HuH-7 (cell line): ENCODE measurements around the gene CPB1.
"Not testable (repeated sequence)": the region's sequence is repeated elsewhere in the genome, so short reads cannot be mapped to it uniquely, and the experiment has no call there.

Experiments
- DNase-seq: peaks from one replicate; pipeline ENCODE4 v3.0.0; 2011; ENCODE audit warnings: low spot score

Gene CPB1

DNA sequence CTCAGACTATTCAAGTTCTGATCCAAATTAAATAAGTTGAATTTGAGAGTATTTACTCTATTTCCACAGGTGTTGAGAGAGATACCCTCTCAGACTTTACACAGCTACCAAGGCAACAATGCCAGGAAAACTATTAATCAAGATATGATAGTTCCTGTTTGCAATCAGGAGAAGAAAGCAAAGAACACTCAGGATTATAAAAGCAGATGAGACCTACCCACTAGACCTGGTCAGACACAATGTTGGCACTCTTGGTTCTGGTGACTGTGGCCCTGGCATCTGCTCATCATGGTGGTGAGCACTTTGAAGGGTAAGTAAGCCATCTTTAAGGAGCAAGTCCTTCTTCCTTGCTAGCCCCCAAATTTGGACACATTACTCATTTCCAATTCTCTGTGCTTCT lies at the start of gene CPB1:
TSS of gene CPB1 (plus strand) at position 227 of the 400 bp plus-strand sequence. CDS start at position 240, 13 bp downstream.
- no peak for DNase-seq

DNA sequence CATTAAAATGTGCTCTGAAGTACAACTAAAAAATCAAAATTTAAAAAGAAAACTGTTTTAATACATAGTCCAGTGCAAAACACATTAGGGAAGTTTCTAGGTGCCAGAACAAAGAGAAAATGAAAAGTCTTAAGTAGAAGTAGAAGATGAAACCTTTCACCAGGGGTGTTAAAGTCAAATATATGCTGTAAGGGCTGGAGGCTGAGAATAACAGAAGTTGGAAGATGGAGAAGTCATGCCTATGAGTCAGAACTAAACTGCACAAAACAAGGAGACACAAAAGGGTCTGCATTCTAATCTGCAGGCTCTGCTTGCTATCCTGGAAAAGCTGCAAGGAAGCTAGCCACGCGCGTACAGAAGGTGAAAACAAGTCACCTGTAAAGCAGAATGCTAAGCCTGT lies 48.7 kb upstream of the CPB1 start:
- DNase-seq = no peak

DNA sequence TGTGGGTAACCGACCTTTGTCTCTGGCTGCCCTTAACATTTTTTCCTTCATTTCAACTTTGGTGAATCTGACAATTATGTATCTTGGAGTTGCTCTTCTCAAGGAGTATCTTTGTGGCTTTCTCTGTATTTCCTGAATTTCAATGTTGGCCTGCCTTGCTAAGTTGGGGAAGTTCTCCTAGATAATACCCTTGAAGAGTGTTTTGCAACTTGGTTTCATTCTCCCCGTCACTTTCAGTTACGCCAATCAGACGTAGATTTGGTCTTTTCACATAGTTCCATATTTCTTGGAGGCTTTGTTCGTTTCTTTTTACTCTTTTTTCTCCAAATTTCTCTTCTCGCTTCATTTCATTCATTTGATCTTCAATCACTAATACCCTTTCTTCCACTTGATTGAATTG lies 42.6 kb upstream of the CPB1 start:
- DNase-seq = not testable (repeated sequence)

DNA sequence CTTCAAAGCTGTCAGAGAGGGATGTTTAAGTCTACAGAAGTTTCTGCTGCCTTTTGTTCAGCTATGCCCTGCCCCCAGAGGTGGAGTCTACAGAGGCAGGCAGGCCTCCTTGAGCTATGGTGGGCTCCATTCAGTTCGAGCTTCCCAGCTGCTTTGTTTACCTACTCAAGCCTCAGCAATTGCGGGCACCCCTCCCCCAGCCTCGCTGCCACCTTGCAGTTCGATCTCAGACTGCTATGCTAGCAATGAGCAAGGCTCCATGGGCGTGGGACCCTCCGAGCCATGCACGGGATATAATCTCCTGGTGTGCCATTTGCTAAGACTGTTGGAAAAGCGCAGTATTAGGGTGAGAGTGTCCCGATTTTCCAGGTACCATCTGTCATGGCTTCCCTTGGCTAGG lies 41.5 kb upstream of the CPB1 start:
- not testable (repeated sequence) for DNase-seq

DNA sequence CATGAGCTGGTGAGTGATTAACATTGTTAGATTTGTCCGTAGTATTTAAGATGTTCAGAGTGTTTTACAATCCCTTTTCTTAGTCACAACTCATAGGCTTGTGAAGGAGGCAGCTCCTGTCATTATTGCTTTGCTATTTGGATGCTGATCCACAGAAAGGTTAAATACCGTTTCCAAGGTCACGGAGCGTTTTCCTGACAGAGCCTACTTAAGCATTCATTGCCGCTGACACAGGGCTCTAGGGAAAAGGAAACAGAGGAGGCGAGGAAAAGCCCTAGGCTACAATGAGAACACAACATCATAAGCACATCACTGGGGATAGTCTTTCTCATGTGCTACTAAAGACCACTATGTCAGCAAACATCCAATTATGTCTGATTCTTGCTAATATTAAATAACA lies 38.5 kb upstream of the CPB1 start:
- no peak for DNase-seq

DNA sequence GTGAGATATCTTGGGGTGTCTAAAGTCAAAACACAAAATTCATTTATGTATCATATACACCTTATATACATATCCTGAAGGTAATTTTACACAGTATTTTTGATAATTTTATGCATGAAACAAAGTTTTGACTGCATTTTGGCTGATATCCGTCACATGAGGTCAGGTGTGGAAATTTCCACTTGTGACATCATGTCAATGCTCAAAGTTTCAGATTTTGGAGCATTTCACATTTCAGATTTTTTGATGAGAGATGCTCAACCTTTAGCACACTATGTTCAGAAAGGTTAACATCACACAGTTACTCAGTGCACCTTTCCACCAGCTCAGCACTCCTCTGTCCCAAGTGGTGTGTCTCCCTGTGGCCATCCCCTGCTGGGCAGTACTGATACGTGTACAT lies 37.7 kb upstream of the CPB1 start:
- no peak for DNase-seq

DNA sequence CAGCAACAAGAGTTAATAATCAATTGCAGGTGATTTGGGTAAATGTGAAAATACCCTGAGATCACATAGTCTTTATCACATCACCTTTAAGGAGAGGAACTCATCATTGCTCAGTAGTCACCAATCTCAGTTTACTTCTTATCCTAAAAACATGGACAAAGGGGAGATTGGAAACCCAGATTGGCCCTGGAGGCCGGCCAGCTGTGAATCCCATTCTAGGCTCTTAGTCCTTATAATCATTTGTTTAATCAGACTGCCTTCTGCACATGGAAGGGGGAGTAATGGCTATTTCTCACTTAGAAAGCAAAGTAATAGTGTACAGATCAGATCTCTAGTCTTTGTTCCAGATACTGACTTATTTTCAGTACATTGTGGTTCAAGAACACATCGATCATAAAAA lies 37.2 kb upstream of the CPB1 start:
- DNase-seq = no peak

DNA sequence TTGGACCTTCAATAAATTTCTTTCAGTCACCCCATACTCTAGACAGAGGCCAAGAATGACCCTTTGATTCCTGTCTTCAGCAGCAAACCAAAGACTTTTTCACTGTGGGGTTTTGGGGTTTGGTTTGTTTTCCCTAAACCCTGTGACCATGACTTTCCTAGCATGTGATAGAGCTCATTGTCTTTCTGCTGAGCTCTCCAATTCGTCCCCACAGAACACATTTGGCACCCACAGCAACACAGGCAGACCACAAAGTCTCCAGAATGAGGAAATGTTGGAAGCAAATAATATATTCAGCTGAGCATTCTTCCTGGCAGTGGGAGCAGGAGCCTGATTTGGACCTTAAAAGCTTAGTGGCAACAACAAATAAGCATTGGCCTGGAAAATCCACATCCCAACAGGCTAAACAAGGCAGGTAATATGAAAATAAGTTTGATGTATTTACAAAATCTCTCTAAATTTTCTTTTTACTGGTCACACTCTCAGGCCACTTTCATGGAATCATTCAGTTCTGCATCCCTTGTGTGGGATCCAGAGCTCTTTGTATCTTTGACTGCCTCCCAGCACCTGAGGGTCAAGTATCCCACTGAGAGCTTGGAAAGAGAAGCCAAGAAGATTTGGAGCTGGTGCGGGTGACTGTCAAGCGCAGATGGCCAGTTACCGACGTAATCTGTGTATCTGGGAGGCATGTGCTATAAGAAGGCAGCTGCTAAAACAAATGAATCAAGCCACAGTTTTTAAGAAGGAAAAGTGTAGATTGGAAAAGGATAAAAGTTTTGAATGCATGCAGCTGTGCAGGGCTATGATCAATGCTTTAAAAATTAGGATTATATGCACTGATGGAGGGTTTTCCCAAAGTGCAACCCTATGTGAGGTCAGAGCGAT lies 36.5 kb upstream of the CPB1 start:
- DNase-seq = no peak

DNA sequence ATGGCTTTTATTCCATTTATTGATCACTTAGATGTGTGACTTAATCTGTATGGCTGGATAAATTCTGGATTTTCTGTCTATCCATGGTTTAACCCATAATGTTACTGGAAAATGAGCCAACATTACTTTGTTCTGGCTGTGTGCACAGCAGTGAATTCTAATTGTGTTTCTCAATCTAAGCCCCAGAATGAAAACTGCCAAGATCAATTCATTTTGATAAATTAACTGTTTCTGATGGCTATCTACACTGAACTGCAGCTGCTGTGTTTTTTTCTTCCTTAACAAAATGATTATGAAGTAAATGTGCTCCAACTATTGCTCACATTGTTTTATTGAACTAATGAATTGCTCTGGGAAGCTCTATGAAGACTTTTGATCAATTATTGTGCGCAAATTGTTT lies 35.7 kb upstream of the CPB1 start:
- DNase-seq = no peak

DNA sequence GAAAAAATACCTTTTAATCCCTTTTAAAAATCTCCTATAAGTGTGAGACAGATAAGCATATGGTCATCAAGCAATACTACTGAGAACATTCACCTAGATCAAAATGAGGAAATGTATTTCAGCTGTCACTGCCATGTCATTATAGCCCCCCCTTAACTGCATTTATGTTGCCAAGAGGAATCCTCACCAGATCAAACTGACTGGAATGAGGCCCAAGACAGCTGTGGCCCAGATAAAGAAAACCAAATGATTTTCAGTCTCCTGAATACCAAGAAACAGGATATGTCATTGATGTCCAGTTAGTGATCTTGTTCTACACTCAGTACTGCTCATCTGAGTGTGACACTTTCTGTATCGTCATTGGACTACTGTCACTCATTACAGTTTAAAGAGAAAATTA lies 35.1 kb upstream of the CPB1 start:
- DNase-seq = no peak

DNA sequence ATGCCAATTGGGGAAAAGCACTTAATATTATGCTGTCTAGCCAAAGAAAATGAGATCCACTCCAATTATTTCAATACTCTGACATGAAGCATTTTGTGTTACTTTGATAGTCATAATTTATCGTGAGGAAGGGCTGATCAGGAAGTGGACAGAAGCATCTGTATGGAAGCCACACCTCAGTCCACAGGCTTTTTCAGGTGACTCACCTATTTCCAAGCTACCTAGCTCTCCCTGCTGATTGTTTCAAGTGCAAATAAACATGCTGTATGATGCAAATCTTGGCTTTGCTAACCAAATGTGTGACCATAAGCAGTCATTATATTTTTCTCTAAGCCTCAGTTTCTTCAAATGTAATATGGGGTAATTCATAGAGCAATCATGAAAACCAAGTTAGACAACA lies 30.8 kb upstream of the CPB1 start:
- no peak for DNase-seq

DNA sequence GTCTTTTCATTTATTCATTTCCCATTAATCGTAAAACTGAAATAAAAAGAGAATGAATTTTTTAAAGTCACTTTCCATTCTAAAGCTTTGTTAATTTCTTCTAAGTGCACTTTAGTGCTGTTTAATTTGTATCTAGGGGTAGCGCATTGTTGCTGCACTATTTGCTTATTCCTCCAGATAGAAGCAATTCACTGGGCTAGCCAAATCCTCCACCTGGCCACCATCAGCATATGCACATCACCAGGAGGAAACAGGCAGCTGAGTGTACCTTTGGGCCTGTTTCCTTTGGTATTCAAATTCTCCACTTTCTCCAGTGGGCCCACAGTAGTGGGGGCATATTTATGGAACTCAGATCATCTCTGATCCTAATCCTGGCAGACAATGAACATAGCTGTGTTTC lies 29.8 kb upstream of the CPB1 start:
- no peak for DNase-seq

DNA sequence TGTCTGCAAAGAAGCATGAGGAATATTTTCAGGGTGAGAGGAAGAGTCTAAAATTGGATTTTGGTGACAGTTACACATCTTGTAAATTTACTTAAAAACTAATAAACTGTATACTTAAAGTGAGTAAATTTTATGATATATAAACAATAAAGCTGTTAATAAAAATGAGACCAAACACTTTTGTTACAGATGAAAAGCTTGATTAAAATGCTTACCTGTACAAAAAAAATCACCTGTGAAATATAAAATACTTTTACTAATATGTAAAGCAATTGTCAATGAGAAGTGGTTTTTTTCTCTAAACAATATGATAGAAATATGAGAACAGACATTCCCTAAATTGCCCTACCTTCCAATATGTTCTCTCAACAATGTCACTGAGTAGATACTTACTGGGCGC lies 27.2 kb upstream of the CPB1 start:
- DNase-seq = no peak

DNA sequence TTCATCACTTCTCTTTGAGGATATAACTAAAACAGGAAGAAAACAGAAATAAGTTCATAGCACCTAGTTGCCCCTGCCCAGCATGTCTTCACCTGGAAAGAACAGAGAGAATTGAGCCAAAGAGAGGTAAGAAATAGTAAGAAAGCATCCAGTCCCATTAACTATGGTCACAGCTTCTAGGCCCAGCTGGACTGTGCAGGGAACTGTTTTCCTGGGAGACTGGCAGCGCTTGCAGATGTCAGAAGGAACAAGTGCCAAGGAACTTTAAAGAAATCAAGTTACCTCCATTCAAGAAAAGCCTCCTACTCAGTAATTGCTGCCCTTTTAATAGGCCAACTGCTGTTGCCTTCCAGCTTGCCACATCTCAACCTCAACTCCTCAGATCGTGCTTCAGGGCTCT lies 17.8 kb upstream of the CPB1 start:
- DNase-seq = no peak

DNA sequence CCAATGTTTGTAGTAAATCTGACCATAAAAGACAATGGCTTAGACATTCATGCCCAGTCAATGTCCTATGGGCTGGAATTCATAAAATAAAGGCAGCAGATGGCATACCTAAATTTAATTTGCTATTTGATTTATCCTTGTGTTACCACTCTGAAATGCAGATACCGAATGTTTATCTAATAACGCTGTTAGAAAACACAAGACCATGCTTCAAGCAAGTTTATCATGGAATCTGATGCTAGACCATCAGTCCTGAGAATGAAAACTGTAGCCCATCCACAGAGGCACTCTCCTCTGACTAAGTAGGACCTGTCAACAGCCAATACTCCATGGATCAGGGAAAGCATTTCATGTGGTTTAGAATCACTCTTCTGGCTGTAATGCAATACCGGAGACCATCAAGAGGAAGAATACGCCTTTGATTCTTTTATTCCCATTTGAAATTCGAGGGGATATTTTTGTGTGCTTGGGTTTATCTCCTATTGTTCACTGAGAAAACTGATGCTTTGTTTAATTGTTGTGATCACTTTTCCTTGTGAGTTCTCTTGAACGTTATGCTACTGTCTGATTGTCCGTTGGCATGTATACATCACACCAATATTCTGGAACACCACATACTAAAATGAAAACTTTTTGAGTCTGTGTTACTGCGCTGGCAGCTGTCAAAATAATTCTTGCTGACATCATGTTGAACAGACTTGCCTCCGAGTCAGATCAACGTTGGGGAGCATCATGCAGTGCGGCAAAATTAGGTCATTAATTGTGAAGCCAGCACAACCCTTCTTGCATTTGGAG lies 12.1 kb upstream of the CPB1 start:
- DNase-seq = no peak

DNA sequence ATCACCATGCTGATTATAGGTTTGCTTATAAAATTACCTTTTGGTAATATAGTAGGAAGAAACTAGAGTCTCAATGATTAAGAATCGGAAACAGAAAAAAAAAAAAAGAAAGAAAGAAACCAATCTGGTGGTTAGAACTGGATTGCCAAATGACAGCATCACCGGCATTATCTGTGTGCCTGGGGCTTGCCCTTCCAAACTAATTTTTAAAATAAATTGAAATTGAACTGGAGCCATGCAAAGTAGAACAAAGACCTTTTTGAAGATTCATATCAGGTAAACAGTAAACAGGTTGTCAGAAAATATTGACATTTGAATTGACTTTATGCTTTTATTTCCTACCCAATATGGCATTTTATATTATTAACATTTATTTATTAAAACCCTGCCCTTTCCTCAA lies 11.2 kb upstream of the CPB1 start:
- DNase-seq = no peak

DNA sequence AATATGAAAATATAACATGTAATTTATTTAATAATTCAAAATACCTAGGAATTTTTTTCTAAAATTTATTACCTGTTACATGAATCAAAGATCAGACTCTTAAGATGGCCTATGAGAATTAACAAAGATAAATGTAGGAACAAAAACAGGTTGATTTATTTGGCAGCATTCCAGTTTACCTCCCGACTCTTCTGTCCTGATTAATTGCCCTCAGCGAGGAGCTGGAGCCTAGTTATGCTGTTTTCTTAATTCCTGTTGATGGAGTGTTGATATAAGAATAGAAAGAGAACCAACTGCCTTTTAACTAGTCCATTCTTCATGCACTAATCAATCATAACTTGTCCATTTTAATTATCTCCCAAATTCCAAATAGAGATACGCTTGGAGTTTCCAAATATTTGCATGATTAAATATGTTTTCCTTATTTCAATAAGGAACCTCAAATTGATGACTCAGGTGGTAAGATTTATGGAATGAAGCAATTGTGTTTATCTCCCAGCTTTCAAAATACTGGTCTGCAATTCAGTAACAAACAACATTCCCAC lies 10.6 kb upstream of the CPB1 start:
- no peak for DNase-seq

DNA sequence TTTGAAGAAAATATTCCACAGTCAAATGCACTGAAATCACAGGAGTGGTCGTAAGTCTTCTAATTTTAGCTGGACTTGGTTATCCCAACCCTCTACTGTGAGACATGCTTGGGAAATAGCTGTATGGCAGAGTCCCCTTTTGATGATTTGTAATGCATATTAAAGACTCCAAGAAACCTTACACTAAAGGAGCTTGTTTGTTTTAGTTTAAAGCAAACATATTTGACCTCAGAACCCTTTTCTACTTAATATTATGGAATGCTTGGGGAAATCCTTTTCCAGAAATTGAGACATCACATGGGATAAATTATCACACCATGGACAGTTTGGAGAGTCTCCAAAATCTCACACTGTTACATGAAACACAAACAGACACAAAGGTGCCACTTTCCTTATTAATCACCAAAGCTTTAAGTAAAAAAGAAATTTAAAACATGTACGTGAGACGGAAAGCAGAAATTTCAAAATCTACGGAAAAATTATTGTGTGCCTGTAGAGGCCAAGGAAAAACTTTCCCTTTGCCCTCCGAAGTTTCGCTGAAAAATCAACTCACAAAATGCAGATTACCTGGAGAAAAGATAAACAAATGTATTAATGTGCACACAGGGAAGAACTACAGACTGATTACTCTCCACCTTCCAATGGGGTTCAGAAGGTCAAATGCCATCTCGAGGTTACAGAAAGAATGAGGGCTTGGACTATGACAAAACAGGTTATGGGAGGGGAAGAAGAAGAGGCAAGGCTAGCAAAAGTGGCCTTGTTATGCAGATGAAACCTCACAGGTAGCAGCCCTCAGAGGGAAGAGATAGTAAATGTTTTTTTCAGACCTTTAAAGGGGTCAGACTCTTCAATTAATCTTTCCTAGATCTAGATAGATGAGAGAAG lies 7.0 kb upstream of the CPB1 start:
- DNase-seq = no peak

DNA sequence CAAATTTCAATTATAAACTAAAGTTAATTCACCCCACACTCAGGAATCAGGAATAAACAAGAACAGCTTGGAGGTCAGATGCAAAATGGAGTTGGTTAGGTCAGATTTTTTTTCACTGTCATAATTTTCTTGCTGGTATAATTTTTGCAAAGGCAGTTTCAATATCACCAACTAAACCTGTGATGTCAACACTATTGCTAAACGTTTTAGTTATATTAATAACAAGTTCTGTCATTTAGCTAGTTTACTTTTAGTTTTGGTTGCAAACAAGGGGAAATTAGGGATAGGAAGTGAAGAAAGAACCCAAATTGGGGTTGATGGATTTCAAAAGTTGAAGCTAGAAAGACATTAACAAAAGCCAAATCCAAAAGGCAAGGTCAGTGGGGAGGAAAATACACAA lies 4.6 kb upstream of the CPB1 start:
- no peak for DNase-seq

DNA sequence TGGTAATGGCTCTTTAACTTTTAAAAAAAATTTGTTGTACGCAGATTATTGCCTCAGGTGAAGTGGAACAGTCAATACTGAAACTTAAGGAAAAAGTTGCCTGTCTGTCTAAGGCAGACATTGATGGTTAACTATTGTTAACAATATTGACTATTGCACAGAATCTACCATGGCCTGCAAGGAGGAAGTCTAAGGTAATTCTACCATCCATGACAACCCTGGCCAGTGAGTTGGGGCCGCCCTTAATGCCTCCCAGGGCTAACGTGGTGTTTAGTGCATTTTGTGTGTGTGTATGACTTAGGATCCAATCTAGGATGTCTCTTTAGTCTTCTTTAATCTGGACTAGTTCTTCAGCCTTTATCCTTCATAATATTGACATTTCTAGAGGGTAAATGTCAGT lies 2.1 kb upstream of the CPB1 start:
- no peak for DNase-seq

DNA sequence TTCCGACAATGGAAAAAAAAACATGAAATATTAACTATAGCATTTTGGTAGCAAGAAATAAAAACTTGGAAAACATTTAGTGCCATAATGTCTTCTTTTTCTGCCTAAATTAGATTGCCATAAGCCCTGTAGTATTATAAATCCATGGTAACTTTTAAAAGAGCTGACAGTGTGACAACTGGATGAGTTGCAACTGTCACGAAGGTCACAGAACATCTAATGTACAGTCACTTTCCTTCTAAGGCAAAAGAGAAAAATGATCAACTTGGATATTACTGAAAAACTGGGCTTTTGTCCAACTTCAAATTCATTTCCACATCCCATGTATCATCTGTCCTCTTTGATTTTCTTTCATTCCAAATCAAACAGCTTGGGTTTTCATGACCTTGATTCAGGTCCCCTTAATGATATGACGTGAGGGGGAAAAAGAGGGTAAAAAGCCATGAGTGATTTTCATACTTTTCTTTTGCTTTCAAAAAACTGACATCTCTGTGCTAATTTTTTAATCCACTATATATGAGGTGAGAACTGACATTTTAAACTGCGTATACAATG lies 602 bp downstream of the CPB1 start:
- DNase-seq = no peak

DNA sequence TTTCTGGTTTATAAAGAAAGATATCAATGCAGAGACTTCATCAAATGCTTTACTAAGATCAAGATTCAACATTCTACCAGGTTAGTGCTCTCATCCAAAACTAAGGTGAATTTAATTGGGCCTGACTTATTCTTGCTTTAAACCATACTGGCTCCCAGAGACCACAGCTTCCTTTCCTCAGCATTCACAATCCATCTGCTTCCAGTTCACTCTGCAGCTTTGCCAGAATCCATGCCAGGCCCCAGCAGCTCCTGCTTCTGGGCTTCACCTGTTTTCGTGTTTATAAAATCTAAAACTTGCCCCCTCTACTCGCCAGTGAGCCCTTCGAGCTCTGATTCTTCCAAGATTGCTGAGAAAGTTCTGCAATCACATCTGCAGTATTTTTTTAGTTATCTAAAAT lies 2.3 kb downstream of the CPB1 start:
- DNase-seq = no peak
